HG02840 (cell line): ENCODE results near the gene DMBX1.

Source experiments
- ATAC-seq: cut with Tn5 transposase; IDR thresholded peaks from one replicate; pipeline ENCODE4 v1.9.1; 2021; ENCODE audit warnings: mild to moderate bottlenecking, moderate library complexity, moderate number of reproducible peaks; ENCODE audit not compliant: unreplicated experiment, low FRiP score

Gene DMBX1

GRCh38 chr1:46489638-46490405, at the start of gene DMBX1:
Gene DMBX1, plus strand, starts transcription at chr1:46489836. Its CDS starts 17,175 bp downstream, at chr1:46507011.
- no peak for ATAC-seq

GRCh38 chr1:46440478-46440877, 49.2 kb upstream of the DMBX1 start:
- no peak for ATAC-seq

GRCh38 chr1:46442317-46443161, 47.1 kb upstream of the DMBX1 start:
- no peak for ATAC-seq

- no peak for ATAC-seq
These were observed 45.2 kb upstream of the DMBX1 start for GRCh38 chr1:46444466-46444865.

- no peak for ATAC-seq
These were observed 43.8 kb upstream of the DMBX1 start for GRCh38 chr1:46445773-46446256.

GRCh38 chr1:46446646-46447498, 42.8 kb upstream of the DMBX1 start:
- ATAC-seq: no peak

- no peak for ATAC-seq
These were observed 42.0 kb upstream of the DMBX1 start for GRCh38 chr1:46447499-46448108.

- no peak for ATAC-seq
These were observed 41.3 kb upstream of the DMBX1 start for GRCh38 chr1:46448109-46448911.

- ATAC-seq: no peak
These were observed 40.1 kb upstream of the DMBX1 start for GRCh38 chr1:46449223-46450159.

GRCh38 chr1:46450160-46450517, 39.5 kb upstream of the DMBX1 start:
- ATAC-seq: no peak

GRCh38 chr1:46451948-46452930, 37.4 kb upstream of the DMBX1 start:
- no peak for ATAC-seq

- no peak for ATAC-seq
These were observed 36.7 kb upstream of the DMBX1 start for GRCh38 chr1:46452931-46453325.

GRCh38 chr1:46453449-46453848, 36.2 kb upstream of the DMBX1 start:
- ATAC-seq: no peak

- ATAC-seq: no peak
These were observed 33.7 kb upstream of the DMBX1 start for GRCh38 chr1:46455951-46456350.

- ATAC-seq: no peak
These were observed 33.1 kb upstream of the DMBX1 start for GRCh38 chr1:46456411-46456963.

- no peak for ATAC-seq
These were observed 32.5 kb upstream of the DMBX1 start for GRCh38 chr1:46457178-46457577.

- no peak for ATAC-seq
These were observed 31.4 kb upstream of the DMBX1 start for GRCh38 chr1:46458190-46458589.
